Natural killer cell (primary cell): Measurements from ENCODE around the gene SLCO4A1. TPM values are rescaled to one million over a fixed set of nuclear protein-coding genes. Genes with fewer than 3 reads are reported as not detected.

Experiments
- ATAC-seq, 3 donors: fragments of 150-1000 bp in 2 of 3; fragments of 200-7000 bp in 1 of 3; cut with Tn5 transposase; 1 replicate in 1 of 3; 2 replicates in 2 of 3; pipeline ENCODE4 v1.10.0; 2021; ENCODE audit warnings: mild to moderate bottlenecking in 2 of 3, moderate library complexity in 2 of 3
- DNase-seq, 2 donors: peaks; one replicate each; pipeline versions ENCODE4 v3.0.0 to v3.0.0-alpha.2; 2013 to 2021; ENCODE audit warnings: mixed read lengths in 1 of 2
- H3K27ac ChIP-seq: one replicate; pipeline ENCODE4 v1.5.1; 2013; ENCODE audit warnings: mild to moderate bottlenecking, low read length
- H3K27me3 ChIP-seq: one replicate; pipeline ENCODE4 v1.6.1; 2013; ENCODE audit warnings: low read length; ENCODE audit not compliant: control insufficient read depth, insufficient read depth
- H3K36me3 ChIP-seq: one replicate; pipeline ENCODE4 v1.6.1; 2013; ENCODE audit warnings: low read length; ENCODE audit not compliant: control insufficient read depth, insufficient read depth
- H3K4me1 ChIP-seq: one replicate; pipeline ENCODE4 v1.6.1; 2013; ENCODE audit warnings: low read length; ENCODE audit not compliant: control insufficient read depth, insufficient read depth
- H3K4me3 ChIP-seq: one replicate; pipeline ENCODE4 v1.5.1; 2013; ENCODE audit warnings: low read length
- H3K9me3 ChIP-seq: one replicate; pipeline ENCODE4 v1.6.1; 2013; ENCODE audit warnings: low read length; ENCODE audit not compliant: control insufficient read depth, insufficient read depth
- H3K27ac Mint-ChIP-seq, 2 donors: one replicate each; pipeline ENCODE4 v1.8.0; 2022; ENCODE audit warnings: mild to moderate bottlenecking in 2 of 2, mixed read lengths in 2 of 2, moderate library complexity in 1 of 2
- H3K27me3 Mint-ChIP-seq, 2 donors: one replicate each; pipeline ENCODE4 v1.8.0; 2022; ENCODE audit warnings: low read depth in 2 of 2, mixed read lengths in 2 of 2
- H3K36me3 Mint-ChIP-seq: one replicate; pipeline ENCODE4 v1.8.0; 2022; ENCODE audit warnings: mixed read lengths
- H3K4me1 Mint-ChIP-seq, 2 donors: one replicate each; pipeline ENCODE4 v1.8.0; 2022; ENCODE audit warnings: mixed read lengths in 2 of 2
- H3K4me3 Mint-ChIP-seq: one replicate; pipeline ENCODE4 v1.8.0; 2022; ENCODE audit warnings: mild to moderate bottlenecking, moderate library complexity, mixed read lengths
- H3K9me3 Mint-ChIP-seq, 2 donors: one replicate each; pipeline ENCODE4 v1.8.0; 2022; ENCODE audit warnings: mixed read lengths in 2 of 2
- CTCF ChIP-seq: fragments of 200-600 bp; IDR thresholded peaks from one replicate; pipeline ENCODE4 v1.8.0; 2022; ENCODE audit warnings: antibody characterized with exemption
- WGBS: methylation state at CpG from one replicate; pipeline ENCODE4 v1.1.7; 2013; ENCODE audit warnings: missing lambda C conversion rate; ENCODE audit not compliant: insufficient coverage; 5-methylcytosine and 5-hydroxymethylcytosine counted together
- intact Hi-C: fragments of 100-400 bp; cut with micrococcal nuclease; formaldehyde crosslinking; loops from one replicate; pipeline ENCODE4 v1.14.2; 2022
- total RNA-seq, 4 donors: library from RNA; stranded (reverse); fragments of 120-200 nt in 1 of 4; gene quantifications; one replicate each; pipeline versions ENCODE4 v1.2.3 to v1.2.4, GENCODE V29; 2013 to 2022

SLCO4A1 gene
- total RNA-seq, 3 donors from 2014 or later (not counting 1 experiment from before 2014, with no cell fraction given) = 0.59 to 1.4 (median 1.1) TPM

GRCh38 chr20:62718546-62718945, 76.2 kb downstream of the SLCO4A1 start:
- no peak overlapping the region for H3K4me3 Mint-ChIP-seq
- no peak for ATAC-seq
- intact Hi-C loops = no loop called here
- Histone ChIP-seq H3K4me1 (peaks cover 27% of the 10 kb centered on the region), H3K4me3 (no peak overlapping the region), H3K9me3 (peaks cover 7% of the 10 kb centered on the region), H3K36me3 (no peaks in the 10 kb centered on the region), H3K27ac (no peak overlapping the region), H3K27me3 (no peaks in the 10 kb centered on the region)
- H3K36me3 Mint-ChIP-seq = peaks cover 8% of the 10 kb centered on the region
- peaks cover 10 to 12% of the 10 kb centered on the region in 2 donors for H3K4me1 Mint-ChIP-seq
- WGBS = 75% methylated on average over 10 of the region's 12 CpGs
- no peak for DNase-seq
- H3K27ac Mint-ChIP-seq = no peak overlapping the region
- peaks cover 2 to 9% of the 10 kb centered on the region in 2 donors for H3K9me3 Mint-ChIP-seq
- peaks cover 0 to 9% of the 10 kb centered on the region in 2 donors for H3K27me3 Mint-ChIP-seq
- TF ChIP-seq CTCF = no peak

DNA sequence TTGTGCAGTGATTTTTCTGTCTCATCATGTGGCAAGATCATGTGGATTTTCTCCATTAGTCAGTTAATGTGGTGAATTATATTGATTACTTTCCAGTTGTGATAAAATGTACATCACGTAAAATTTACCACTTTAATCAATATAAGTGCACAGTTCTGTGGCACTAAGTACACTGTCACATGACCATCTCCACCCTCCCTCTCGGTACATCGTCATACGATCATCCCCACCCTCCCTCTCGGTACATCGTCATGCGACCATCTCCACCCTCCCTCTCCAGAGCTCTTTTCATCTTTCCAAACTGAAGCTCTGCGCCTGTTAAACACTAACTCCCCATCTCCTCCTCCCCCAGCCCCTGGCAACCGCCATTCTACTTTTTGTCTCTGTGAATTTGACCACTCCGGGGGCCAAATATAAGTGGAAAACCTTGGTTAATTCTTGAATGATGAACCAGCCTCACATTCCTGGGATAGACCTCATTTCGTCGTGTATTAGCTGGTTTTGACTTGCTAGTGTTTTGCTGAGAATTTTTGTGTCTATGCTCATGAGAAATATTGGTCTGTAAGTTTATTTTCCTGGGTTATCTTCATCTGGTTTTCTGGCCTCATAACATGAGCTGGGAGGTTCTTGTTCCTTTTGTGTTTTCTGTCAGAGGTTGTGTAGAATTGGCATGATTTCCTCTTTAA, 77.1 kb downstream of the SLCO4A1 start:
- Histone ChIP-seq H3K27ac (no peak overlapping the region), H3K4me1 (peaks cover 27% of the 10 kb centered on the region), H3K4me3 (no peak overlapping the region), H3K36me3 (no peaks in the 10 kb centered on the region), H3K27me3 (no peaks in the 10 kb centered on the region), H3K9me3 (peaks cover 7% of the 10 kb centered on the region)
- Mint-ChIP-seq H3K36me3 (peaks cover 8% of the 10 kb centered on the region), H3K9me3 (peaks cover 2 to 9% of the 10 kb centered on the region in 2 donors), H3K4me1 (peaks cover 10 to 12% of the 10 kb centered on the region in 2 donors), H3K27me3 (peaks cover 0 to 9% of the 10 kb centered on the region in 2 donors), H3K27ac (no peak overlapping the region), H3K4me3 (no peak overlapping the region)
- 83% methylated on average over 12 of the region's 12 CpGs for WGBS
- intact Hi-C loops = no loop called here
- ATAC-seq (no peak), DNase-seq (no peak)
- TF ChIP-seq CTCF = no peak

Other genes with a start within 250 kb of the SLCO4A1 start
- gene CABLES2, start 235.2 kb upstream of the SLCO4A1 start, total RNA-seq = 1 to 10 TPM; 8.0 to 9.3 (median 8.4) TPM
- gene RBBP8NL, start 215.0 kb upstream of the SLCO4A1 start, total RNA-seq = not detected
- gene GATA5, start 166.5 kb upstream of the SLCO4A1 start, total RNA-seq = not detected
- under 1 TPM in 2 of 3 donors, not detected in 1; 0.11 to 0.45 TPM for gene NTSR1, start 66.3 kb downstream of the SLCO4A1 start, total RNA-seq
- gene MRGBP, start 154.0 kb downstream of the SLCO4A1 start, total RNA-seq = 10 to 100 TPM in 2 of 3 donors, 1 to 10 TPM in 1; 8.3 to 12.8 (median 10.0) TPM
- gene OGFR, start 162.3 kb downstream of the SLCO4A1 start, total RNA-seq = 10 to 100 TPM; 71.0 to 84.0 (median 83.0) TPM
- 1 to 10 TPM in 1 of 3 donors, not detected in 2; 1.9 TPM for gene COL9A3, start 174.5 kb downstream of the SLCO4A1 start, total RNA-seq
- gene TCFL5, start 219.3 kb downstream of the SLCO4A1 start, total RNA-seq = 1 to 10 TPM; 5.1 to 8.0 (median 6.4) TPM